KBM-7 (cell line): ENCODE results near the gene CDH15.
A peak's percentile ranks its signal among the peaks of the same experiment; 100 is the strongest.

Source experiments
- DNase-seq: peaks from one replicate; pipeline ENCODE4 v3.0.0-alpha.2; 2015
- in situ Hi-C: fragments of 300-500 bp; cut with MboI; formaldehyde crosslinking; loops from 2 replicates; pipeline ENCODE4 v1.14.3; 2020; ENCODE audit warnings: low sequenced_read_pairs, low pct_unique_long_range_greater_than_20kb, mixed read lengths

Gene CDH15

GRCh38 chr16:89166696-89167424, 4.7 kb upstream of the CDH15 start:
- in situ Hi-C loops = no loop called here
- no peak for DNase-seq

- in situ Hi-C loops = no loop called here
- peak; percentile 91 for DNase-seq
These were observed 4.1 kb upstream of the CDH15 start for GRCh38 chr16:89167425-89167941.

- in situ Hi-C loops = no loop called here
- no peak for DNase-seq
These were observed 3.0 kb upstream of the CDH15 start for GRCh38 chr16:89168381-89169189.

GRCh38 chr16:89169778-89170177, 1.8 kb upstream of the CDH15 start:
- DNase-seq = no peak
- in situ Hi-C loops = no loop called here

- no peak for DNase-seq
- in situ Hi-C loops = no loop called here
These were observed 967 bp upstream of the CDH15 start for GRCh38 chr16:89170346-89171215.

GRCh38 chr16:89172171-89172527, 601 bp downstream of the CDH15 start:
- DNase-seq = no peak
- in situ Hi-C loops = no loop called here

- in situ Hi-C loops = no loop called here
- DNase-seq = no peak
These were observed 1.1 kb downstream of the CDH15 start for GRCh38 chr16:89172528-89173173.

- no peak for DNase-seq
- in situ Hi-C loops = no loop called here
These were observed 1.8 kb downstream of the CDH15 start for GRCh38 chr16:89173174-89173921.

GRCh38 chr16:89174055-89174827, 2.7 kb downstream of the CDH15 start:
- in situ Hi-C loops = no loop called here
- no peak for DNase-seq

- DNase-seq = no peak
- in situ Hi-C loops = no loop called here
These were observed 3.3 kb downstream of the CDH15 start for GRCh38 chr16:89174877-89175276.

GRCh38 chr16:89175280-89176146, 4.0 kb downstream of the CDH15 start:
- DNase-seq = no peak
- in situ Hi-C loops = no loop called here

- in situ Hi-C loops = no loop called here
- DNase-seq = no peak
These were observed 4.7 kb downstream of the CDH15 start for GRCh38 chr16:89176147-89176690.

GRCh38 chr16:89176717-89177116, 5.2 kb downstream of the CDH15 start:
- in situ Hi-C loops = no loop called here
- no peak for DNase-seq

- in situ Hi-C loops = no loop called here
- no peak for DNase-seq
These were observed 6.0 kb downstream of the CDH15 start for GRCh38 chr16:89177501-89177900.

GRCh38 chr16:89178453-89179147, 7.1 kb downstream of the CDH15 start:
- in situ Hi-C loops = no loop called here
- DNase-seq = no peak

GRCh38 chr16:89179148-89179484, 7.6 kb downstream of the CDH15 start:
- DNase-seq = no peak
- in situ Hi-C loops = no loop called here
